ENCODE data around the gene KCNJ4.

DNA sequence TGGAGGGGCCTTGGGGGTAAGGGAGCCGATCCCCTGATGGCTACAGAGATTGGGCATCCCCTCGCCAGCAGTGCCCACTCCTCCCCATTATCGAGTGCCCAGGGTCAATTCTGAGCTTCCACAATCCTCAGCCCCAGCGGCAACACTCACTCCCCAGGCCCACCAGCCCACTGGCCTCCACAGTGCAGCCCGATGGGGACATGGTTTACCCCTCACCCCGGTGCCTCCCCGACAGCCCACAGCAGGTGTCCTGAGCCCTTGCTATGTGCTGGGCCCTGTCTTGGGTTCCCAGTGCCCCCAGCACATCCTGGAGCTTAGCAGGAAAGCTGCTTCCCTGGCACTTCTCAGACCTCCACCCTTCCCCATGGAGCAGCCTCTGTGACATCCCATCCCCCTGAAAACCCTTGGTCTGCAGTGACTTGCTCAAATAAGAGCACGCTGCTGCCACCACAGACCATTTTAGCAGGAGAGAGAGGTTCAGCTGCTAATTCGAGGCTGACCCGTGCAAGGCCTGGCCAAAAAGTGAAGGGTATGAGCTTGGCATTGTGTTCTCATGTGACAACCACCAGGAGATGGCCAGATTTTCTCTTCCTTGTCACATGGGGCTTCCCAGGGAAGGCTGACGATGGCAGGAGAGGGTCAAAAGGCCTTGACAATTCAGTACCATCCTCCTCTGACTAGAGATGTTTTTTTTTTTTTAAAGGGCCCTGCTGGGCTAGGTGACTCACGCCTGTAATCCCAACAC lies 23.6 kb downstream of the KCNJ4 start:
- TF ChIP-seq ZBTB1 (tag by site-specific recombination; IDR thresholded peaks at IDR 0.05), result no peak
- TF ChIP-seq YY1 (tag by site-specific recombination; IDR thresholded peaks at IDR 0.05), result no peak
- TF ChIP-seq, protein P1, sequence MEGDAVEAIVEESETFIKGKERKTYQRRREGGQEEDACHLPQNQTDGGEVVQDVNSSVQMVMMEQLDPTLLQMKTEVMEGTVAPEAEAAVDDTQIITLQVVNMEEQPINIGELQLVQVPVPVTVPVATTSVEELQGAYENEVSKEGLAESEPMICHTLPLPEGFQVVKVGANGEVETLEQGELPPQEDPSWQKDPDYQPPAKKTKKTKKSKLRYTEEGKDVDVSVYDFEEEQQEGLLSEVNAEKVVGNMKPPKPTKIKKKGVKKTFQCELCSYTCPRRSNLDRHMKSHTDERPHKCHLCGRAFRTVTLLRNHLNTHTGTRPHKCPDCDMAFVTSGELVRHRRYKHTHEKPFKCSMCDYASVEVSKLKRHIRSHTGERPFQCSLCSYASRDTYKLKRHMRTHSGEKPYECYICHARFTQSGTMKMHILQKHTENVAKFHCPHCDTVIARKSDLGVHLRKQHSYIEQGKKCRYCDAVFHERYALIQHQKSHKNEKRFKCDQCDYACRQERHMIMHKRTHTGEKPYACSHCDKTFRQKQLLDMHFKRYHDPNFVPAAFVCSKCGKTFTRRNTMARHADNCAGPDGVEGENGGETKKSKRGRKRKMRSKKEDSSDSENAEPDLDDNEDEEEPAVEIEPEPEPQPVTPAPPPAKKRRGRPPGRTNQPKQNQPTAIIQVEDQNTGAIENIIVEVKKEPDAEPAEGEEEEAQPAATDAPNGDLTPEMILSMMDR (tag by site-specific recombination; IDR thresholded peaks at IDR 0.05), result no peak
- no peak for TF ChIP-seq ZNF843 (tag by site-specific recombination; IDR thresholded peaks at IDR 0.05)
- TF ChIP-seq, protein P2, sequence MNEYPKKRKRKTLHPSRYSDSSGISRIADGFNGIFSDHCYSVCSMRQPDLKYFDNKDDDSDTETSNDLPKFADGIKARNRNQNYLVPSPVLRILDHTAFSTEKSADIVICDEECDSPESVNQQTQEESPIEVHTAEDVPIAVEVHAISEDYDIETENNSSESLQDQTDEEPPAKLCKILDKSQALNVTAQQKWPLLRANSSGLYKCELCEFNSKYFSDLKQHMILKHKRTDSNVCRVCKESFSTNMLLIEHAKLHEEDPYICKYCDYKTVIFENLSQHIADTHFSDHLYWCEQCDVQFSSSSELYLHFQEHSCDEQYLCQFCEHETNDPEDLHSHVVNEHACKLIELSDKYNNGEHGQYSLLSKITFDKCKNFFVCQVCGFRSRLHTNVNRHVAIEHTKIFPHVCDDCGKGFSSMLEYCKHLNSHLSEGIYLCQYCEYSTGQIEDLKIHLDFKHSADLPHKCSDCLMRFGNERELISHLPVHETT (tag by site-specific recombination; IDR thresholded peaks at IDR 0.05), result no peak
- no peak for TF ChIP-seq ZNF138 (tag by site-specific recombination; IDR thresholded peaks at IDR 0.05; ENCODE audit: borderline replicate concordance)
- TF ChIP-seq ZBTB7A (tag by site-specific recombination; IDR thresholded peaks at IDR 0.05; ENCODE audit: low read depth), result no peak
- TF ChIP-seq, protein P3, sequence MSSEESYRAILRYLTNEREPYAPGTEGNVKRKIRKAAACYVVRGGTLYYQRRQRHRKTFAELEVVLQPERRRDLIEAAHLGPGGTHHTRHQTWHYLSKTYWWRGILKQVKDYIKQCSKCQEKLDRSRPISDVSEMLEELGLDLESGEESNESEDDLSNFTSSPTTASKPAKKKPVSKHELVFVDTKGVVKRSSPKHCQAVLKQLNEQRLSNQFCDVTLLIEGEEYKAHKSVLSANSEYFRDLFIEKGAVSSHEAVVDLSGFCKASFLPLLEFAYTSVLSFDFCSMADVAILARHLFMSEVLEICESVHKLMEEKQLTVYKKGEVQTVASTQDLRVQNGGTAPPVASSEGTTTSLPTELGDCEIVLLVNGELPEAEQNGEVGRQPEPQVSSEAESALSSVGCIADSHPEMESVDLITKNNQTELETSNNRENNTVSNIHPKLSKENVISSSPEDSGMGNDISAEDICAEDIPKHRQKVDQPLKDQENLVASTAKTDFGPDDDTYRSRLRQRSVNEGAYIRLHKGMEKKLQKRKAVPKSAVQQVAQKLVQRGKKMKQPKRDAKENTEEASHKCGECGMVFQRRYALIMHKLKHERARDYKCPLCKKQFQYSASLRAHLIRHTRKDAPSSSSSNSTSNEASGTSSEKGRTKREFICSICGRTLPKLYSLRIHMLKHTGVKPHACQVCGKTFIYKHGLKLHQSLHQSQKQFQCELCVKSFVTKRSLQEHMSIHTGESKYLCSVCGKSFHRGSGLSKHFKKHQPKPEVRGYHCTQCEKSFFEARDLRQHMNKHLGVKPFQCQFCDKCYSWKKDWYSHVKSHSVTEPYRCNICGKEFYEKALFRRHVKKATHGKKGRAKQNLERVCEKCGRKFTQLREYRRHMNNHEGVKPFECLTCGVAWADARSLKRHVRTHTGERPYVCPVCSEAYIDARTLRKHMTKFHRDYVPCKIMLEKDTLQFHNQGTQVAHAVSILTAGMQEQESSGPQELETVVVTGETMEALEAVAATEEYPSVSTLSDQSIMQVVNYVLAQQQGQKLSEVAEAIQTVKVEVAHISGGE (tag by site-specific recombination; conservative IDR thresholded peaks at IDR 0.05; ENCODE audit: low read depth), result no peak
- TF ChIP-seq ZNF423 (tag by site-specific recombination; IDR thresholded peaks at IDR 0.05), result no peak
- TF ChIP-seq TCF7L2 (IDR thresholded peaks at IDR 0.05; ENCODE audit: borderline replicate concordance, low read depth, low read length), result no peak
- no peak for TF ChIP-seq ZBTB10 (tag by site-specific recombination; IDR thresholded peaks at IDR 0.05)
- no peak for TF ChIP-seq ZNF548 (tag by site-specific recombination; IDR thresholded peaks at IDR 0.05)
